Breast epithelium (tissue), 4 donors: ENCODE measurements around the gene NCOR2. TPM values are rescaled to one million over a fixed set of nuclear protein-coding genes. Genes with fewer than 3 reads are reported as not detected.

Experiments used
- DNase-seq, 2 donors: peaks; one replicate each; pipeline ENCODE4 v3.0.0-alpha.2; 2019; ENCODE audit warnings: low spot score in 2 of 2
- H3K27ac ChIP-seq, 2 donors: fragments of 200-600 bp; sonication (generic) in 1 of 2; one replicate each; pipeline ENCODE4 v1.5.1; 2016 to 2019; ENCODE audit warnings: mild to moderate bottlenecking in 1 of 2
- H3K27me3 ChIP-seq, 2 donors: fragments of 200-600 bp; sonication (generic) in 1 of 2; one replicate each; pipeline versions ENCODE4 v1.5.1 to v1.6.0; 2017 to 2019; ENCODE audit warnings: control low read depth in 1 of 2, mild to moderate bottlenecking in 1 of 2
- H3K36me3 ChIP-seq: fragments of 200-600 bp; one replicate; pipeline ENCODE4 v1.5.1; 2019
- H3K4me1 ChIP-seq, 2 donors: fragments of 200-600 bp; sonication (generic); one replicate each; pipeline ENCODE4 v1.5.1; 2016 to 2019; ENCODE audit warnings: control low read depth in 1 of 2
- H3K4me3 ChIP-seq, 3 donors: fragments of 200-600 bp; sonication (generic); 1 replicate in 2 of 3; 2 replicates in 1 of 3; pipeline ENCODE4 v1.5.1; 2016 to 2019; ENCODE audit warnings: mild to moderate bottlenecking in 3 of 3, moderate library complexity in 2 of 3
- H3K9me3 ChIP-seq, 2 donors: fragments of 200-600 bp; sonication (generic) in 1 of 2; one replicate each; pipeline ENCODE4 v1.5.1; 2016 to 2019; ENCODE audit warnings: control low read depth in 1 of 2
- POLR2A ChIP-seq: fragments of 450-650 bp; IDR thresholded peaks from one replicate; pipeline ENCODE4 v1.6.1; 2016; ENCODE audit warnings: antibody characterized with exemption, mild to moderate bottlenecking, moderate library complexity
- POLR2AphosphoS5 ChIP-seq, 3 donors: sonication (generic); formaldehyde crosslinking; IDR thresholded peaks; one replicate each; pipeline ENCODE4 v1.6.1; 2017; ENCODE audit warnings: antibody characterized with exemption in 3 of 3
- intact Hi-C: fragments of 100-400 bp; cut with DNase I; formaldehyde crosslinking; loops from one replicate; pipeline ENCODE4 v1.15.1; 2023; ENCODE audit warnings: low total_unique reads
- total RNA-seq, 3 donors: library from RNA; depleted of rRNA; stranded (reverse); fragments of >200 nt; gene quantifications; one replicate each; pipeline ENCODE4 v1.1.0, GENCODE V29; 2016
- TF ChIP-seq, protein P1 (sequence below), 3 donors: fragments of 450-650 bp; IDR thresholded peaks; one replicate each; pipeline ENCODE4 v1.5.1; 2016 to 2017; ENCODE audit warnings: antibody characterized with exemption in 3 of 3, mild to moderate bottlenecking in 3 of 3, moderate library complexity in 3 of 3

Gene NCOR2
- total RNA-seq, 3 donors from 2014 or later, result 58.4 to 83.9 (median 71.7) TPM

DNA sequence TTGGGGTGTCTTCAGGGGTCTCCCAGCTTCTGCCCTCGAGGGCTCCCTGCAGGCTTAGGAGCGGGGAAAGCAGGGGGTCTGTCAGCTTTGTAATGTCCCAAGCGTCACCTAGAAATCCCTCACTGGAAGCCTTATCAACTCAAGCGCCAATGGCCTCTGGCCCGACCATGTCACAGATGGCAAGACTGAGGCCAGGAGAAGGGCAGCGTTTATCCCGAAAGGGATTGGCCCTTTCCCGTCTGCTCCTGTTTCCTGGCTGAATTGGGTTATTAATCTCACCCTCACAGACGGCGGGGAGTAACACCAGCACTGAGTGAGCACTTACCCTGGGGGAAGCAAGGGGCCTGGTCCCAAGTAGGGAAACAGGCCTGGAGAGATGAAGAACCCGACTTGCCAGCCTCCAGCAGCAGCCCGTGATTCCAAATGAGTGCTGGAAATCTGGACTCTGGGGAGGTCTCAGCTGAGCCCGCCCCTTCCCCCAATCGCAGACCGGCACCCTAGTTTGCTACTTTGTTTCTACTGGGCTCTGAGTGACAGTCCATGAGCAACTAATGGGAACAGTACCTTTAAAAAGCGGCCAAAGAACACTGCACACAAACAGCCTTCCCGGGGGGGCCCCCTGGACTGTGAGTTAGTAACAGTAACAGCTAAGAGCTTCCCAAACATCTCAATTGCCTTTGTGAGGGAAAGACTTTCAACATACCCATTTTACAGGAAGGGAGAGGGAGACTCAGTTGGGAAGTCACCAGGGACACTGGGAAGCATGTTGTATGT, 2.1 kb upstream of the NCOR2 start:
- H3K4me3 ChIP-seq, result no peak overlapping the region
- TF ChIP-seq, protein P1, sequence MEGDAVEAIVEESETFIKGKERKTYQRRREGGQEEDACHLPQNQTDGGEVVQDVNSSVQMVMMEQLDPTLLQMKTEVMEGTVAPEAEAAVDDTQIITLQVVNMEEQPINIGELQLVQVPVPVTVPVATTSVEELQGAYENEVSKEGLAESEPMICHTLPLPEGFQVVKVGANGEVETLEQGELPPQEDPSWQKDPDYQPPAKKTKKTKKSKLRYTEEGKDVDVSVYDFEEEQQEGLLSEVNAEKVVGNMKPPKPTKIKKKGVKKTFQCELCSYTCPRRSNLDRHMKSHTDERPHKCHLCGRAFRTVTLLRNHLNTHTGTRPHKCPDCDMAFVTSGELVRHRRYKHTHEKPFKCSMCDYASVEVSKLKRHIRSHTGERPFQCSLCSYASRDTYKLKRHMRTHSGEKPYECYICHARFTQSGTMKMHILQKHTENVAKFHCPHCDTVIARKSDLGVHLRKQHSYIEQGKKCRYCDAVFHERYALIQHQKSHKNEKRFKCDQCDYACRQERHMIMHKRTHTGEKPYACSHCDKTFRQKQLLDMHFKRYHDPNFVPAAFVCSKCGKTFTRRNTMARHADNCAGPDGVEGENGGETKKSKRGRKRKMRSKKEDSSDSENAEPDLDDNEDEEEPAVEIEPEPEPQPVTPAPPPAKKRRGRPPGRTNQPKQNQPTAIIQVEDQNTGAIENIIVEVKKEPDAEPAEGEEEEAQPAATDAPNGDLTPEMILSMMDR (IDR thresholded peaks at IDR 0.05), result no peak
- TF ChIP-seq POLR2AphosphoS5 (IDR thresholded peaks at IDR 0.05) (no peak), POLR2A (no peak)
- H3K4me1 ChIP-seq, result peaks cover 4 to 10% of the 10 kb centered on the region in 2 donors
- H3K9me3 ChIP-seq, result no peaks in the 10 kb centered on the region
- DNase-seq, result no peak
- no peaks in the 10 kb centered on the region for H3K27me3 ChIP-seq
- peak overlapping the region; percentile 79 to 86 for H3K27ac ChIP-seq
- H3K36me3 ChIP-seq, result no peaks in the 10 kb centered on the region
- intact Hi-C loops, result no loop called here

DNA sequence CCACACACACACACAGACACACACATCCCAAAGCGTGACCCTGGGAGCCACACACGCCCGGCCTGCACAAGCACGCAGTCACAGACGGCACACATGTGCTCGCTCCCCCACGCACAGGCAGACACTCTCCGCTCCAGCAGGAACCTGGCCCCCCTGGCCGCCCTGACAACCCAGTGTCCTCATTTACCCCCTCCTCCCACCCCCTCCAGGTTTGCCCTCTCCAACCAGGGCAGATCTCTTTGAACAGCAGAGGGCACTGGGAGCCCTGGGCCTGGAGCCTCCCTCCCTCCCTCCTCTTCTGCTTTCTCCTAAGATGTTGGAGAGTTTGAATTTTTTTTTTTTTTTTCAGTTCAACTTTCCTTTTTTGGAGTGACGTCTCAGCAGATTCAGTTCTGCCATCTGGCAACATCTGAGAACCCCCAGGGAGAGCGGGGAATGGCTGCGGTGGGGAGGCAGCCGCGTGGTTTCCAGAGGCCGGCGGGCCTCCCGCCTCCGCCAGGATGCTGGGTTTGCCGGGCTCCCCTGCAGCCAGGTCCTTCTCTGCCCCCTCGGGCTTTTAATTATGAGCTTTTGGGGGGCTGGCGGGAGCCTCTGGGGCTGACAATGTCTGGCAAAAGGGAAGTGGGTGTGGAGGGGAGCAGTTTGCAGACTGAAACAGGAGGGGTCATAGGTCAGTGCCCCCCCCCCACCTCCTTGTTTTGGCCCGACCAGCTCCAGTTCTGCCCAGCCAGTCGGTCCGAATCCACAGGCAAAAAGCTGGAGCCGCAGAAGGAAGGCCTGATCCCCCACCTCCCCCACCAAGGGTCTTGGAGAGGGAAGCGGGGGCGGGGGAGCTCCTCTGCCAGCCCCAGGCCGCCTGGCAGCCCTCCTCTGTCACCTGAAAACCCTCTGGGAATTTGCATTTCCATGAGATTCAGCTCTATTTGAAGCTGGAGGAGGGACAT, 1.3 kb upstream of the NCOR2 start:
- Histone ChIP-seq H3K4me1 (peaks cover 4 to 10% of the 10 kb centered on the region in 2 donors), H3K4me3 (peak overlapping the region in 2 of 3 donors; percentile 97 to 99), H3K27me3 (no peaks in the 10 kb centered on the region), H3K9me3 (no peaks in the 10 kb centered on the region), H3K36me3 (no peaks in the 10 kb centered on the region), H3K27ac (peak overlapping the region; percentile 86 to 98)
- intact Hi-C loops, result no loop called here
- TF ChIP-seq, protein P1 (IDR thresholded peaks at IDR 0.05), result no peak
- peak; percentile 47 to 67 (median 63) for TF ChIP-seq POLR2AphosphoS5 (IDR thresholded peaks at IDR 0.05)
- no peak for TF ChIP-seq POLR2A
- DNase-seq, result peak in 1 of 2 donors; percentile 71

DNA sequence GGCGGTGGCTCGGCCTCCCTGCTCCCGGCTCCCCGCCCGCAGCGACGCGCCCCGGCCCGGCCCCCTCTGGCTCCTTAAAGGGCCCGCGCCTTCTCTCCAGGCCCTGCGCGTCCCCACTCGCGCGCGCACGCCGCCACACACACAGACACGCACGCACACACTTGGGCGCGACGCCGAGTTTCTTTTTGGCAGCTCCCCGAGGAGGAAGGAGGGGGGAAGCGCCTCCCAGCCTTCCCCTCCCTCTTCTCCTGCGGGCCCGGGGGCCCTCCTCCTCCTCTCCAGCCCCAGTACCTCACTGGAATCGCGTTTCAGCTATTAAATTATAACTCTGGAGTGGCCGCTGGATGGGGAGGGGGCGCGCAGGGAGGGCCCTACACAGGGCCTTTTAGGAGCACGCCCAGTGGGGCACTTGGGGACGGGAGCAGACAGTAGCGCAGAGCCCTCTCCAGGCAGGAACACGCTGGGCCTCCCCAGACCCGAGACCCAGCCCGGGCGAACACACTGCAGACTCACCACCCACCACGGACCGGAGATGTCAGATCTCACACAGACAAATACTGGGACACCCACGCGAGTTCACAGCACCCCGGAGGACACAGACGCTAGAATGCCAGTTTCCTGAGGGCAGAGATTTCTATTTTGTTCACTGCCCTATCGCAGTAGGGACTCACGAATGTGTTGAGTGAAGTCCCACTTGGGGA, 411 bp upstream of the NCOR2 start:
- H3K27ac ChIP-seq, result peak overlapping the region; percentile 86 to 98
- no peaks in the 10 kb centered on the region for H3K9me3 ChIP-seq
- H3K4me3 ChIP-seq, result peak overlapping the region; percentile 97 to 99 (median 98)
- TF ChIP-seq, protein P1 (IDR thresholded peaks at IDR 0.05), result peak in 2 of 3 donors; percentile 12 to 17
- TF ChIP-seq POLR2A (no peak), POLR2AphosphoS5 (IDR thresholded peaks at IDR 0.05) (peak; percentile 76 to 92 (median 88))
- DNase-seq, result peak; percentile 86
- peaks cover 4 to 10% of the 10 kb centered on the region in 2 donors for H3K4me1 ChIP-seq
- no peaks in the 10 kb centered on the region for H3K36me3 ChIP-seq
- no peaks in the 10 kb centered on the region for H3K27me3 ChIP-seq
- intact Hi-C loops, result no loop called here

DNA sequence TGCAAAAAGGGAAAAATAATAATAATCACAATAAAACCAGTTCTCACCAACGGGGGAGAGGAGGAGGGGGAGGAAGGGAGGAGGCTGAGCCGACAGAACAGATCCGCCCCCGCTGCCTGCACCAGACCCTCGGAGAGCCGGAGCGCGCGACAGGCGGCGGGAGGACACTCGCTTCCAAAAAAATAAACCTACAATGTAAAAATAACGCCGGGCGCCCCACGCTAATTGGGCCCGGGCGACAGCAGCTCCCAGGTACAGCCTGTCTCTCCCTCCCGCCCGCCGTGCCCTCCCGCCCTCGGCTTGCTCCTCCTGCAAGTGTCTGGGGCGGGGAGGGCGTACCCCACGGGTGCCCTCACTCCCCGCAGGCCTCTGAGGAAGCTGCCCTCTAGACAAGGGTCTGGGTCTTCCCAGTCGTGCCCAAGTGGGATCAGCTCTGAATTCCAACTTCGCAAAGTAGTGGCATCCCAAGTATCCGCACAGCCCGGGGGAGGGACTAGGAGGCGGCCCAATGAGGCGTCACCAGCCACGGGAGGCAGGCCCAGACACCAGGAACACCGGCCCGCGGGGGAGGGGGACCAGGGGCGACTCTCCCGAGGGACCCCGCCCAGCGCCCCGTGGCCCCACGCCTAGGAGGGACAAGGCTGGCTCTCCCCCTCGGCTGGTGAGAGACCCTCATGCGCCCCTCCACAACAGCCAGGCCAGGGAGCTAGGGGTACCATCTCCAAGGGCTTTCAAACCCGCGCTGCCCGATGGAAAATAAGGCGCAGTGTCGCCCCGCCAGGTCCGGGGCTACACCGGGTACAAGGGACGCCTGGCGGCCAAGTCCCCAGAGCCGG, 1.0 kb downstream of the NCOR2 start:
- Histone ChIP-seq H3K4me3 (peak overlapping the region; percentile 97 to 99 (median 98)), H3K27me3 (no peaks in the 10 kb centered on the region), H3K27ac (peak overlapping the region; percentile 98), H3K4me1 (peaks cover 4 to 10% of the 10 kb centered on the region in 2 donors), H3K36me3 (no peaks in the 10 kb centered on the region), H3K9me3 (no peaks in the 10 kb centered on the region)
- no peak for TF ChIP-seq POLR2A
- TF ChIP-seq, protein P1 (IDR thresholded peaks at IDR 0.05), result peak in 1 of 3 donors; percentile 7
- peak; percentile 29 to 70 (median 61) for TF ChIP-seq POLR2AphosphoS5 (IDR thresholded peaks at IDR 0.05)
- intact Hi-C loops, result no loop called here
- DNase-seq, result peak; percentile 91 to 92
